ENCODE results near the gene ADIPOR1.
"Not testable (repeated sequence)": the region's sequence is repeated elsewhere in the genome, so short reads cannot be mapped to it uniquely, and the experiment has no call there.

ADIPOR1 gene

DNA sequence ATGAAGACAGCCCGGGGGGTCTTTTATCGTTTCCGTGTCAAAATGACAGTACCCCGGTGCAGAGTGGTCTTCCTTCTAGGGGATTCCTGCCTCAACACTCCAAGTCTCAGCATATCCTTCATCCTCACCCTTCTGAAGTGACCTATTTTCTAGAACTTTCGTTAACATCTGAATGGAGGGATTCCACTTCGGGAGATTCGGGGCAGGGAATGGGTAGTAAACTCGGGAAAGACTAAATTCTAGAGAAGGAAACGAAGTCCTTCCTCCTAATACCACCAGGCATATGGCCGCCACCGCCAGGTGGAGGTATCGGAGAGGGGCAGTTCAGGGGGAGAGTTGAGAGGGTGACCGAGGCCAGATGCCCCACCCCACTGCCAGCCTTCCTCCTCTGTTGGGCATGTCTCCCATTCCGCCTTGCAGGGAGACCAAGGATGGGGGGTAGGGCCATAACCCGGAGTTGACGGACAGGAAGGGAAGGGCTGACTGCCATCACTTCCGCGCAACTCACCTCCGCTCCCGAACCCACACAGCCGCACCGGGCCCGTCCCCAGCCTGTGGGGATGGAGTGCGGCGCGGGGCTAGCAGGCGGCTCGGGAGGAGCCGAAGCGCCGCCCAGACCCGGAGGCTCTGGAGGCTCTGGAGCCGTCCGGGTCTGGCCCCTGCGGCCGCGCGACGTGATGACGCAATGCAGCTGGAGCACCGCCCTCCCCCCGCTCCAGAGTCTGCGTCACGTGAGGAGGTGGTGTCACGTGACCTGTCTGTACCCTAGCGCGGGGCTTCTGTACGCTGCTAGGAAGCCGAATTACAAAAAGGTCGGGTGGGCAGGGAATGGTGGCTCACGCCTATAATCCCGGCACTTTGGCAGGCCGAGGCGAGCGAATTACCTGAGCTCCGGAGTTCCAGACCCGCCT, 31.3 kb downstream of the ADIPOR1 start, which contains the start of gene KLHL12:
KLHL12 (minus strand) TSS at position 654 of the 911 bp plus-strand sequence. CDS start 2,072 bp downstream, outside the sequence.
- Mint-ChIP-seq H3K36me3 (ENCODE audit: low read depth) (peaks cover 10% of the 10 kb centered on the region), H3K9me3 (no peaks in the 10 kb centered on the region), H3K4me1 (peaks cover 23% of the 10 kb centered on the region), H3K4me3 (peak within 1 kb of the TSS; percentile 88 to 91 (median 89)), H3K27ac (peak within 1 kb of the TSS; percentile 35 to 91 (median 88)), H3K27me3 (ENCODE audit: low read depth) (no peaks in the 10 kb centered on the region)
- peak; percentile 58 to 68 (median 58) for TF ChIP-seq CTCF (IDR thresholded peaks at IDR 0.05; ENCODE audit: unreplicated experiment in 3 of 3)

GRCh38 chr1:202923533-202923932, 34.6 kb downstream of the ADIPOR1 start:
- H3K36me3 Mint-ChIP-seq (ENCODE audit: low read depth), result peaks cover 18% of the 10 kb centered on the region
- no peak for TF ChIP-seq CTCF (IDR thresholded peaks at IDR 0.05; ENCODE audit: unreplicated experiment in 3 of 3)
- no peak overlapping the region for H3K4me3 Mint-ChIP-seq
- no peaks in the 10 kb centered on the region for H3K27me3 Mint-ChIP-seq (ENCODE audit: low read depth)
- H3K27ac Mint-ChIP-seq, result no peak overlapping the region
- no peaks in the 10 kb centered on the region for H3K9me3 Mint-ChIP-seq
- peaks cover 23% of the 10 kb centered on the region for H3K4me1 Mint-ChIP-seq

- no peak overlapping the region for H3K27ac Mint-ChIP-seq
- H3K27me3 Mint-ChIP-seq (ENCODE audit: low read depth), result no peaks in the 10 kb centered on the region
- peaks cover 30% of the 10 kb centered on the region for H3K36me3 Mint-ChIP-seq (ENCODE audit: low read depth)
Observed at GRCh38 chr1:202919615-202920014, 38.5 kb downstream of the ADIPOR1 start.

DNA sequence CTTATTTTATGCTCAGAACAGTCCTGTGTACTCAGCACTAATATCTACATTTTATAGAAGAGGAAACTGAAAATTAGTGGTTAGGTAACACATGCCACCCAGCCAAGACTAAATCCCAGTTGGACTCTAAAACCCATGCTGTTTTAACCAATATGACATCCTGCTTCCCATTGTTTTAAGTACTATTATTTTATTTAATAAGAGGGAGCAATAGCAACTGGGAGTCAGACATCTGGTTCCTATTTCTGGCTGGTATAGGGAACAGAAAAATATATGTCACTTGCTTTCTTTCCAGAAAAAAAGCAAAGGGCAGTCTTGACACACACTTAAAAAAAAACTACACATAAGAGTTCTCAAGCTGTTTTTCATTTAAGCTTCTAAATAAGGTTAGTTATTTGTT, 43.0 kb downstream of the ADIPOR1 start:
- H3K27ac Mint-ChIP-seq, result no peak overlapping the region
- H3K27me3 Mint-ChIP-seq (ENCODE audit: low read depth), result no peaks in the 10 kb centered on the region
- H3K4me3 Mint-ChIP-seq, result no peak overlapping the region
- TF ChIP-seq CTCF (IDR thresholded peaks at IDR 0.05; ENCODE audit: unreplicated experiment in 3 of 3), result no peak
- no peaks in the 10 kb centered on the region for H3K4me1 Mint-ChIP-seq
- peaks cover 63% of the 10 kb centered on the region for H3K36me3 Mint-ChIP-seq (ENCODE audit: low read depth)
- no peaks in the 10 kb centered on the region for H3K9me3 Mint-ChIP-seq

More at GRCh38 chr1:202919615-202920014, 38.5 kb downstream of the ADIPOR1 start:
- Mint-ChIP-seq H3K4me1 (peaks cover 11% of the 10 kb centered on the region), H3K9me3 (no peaks in the 10 kb centered on the region), H3K4me3 (no peak overlapping the region)
- TF ChIP-seq CTCF (IDR thresholded peaks at IDR 0.05; ENCODE audit: unreplicated experiment in 3 of 3), result no peak

DNA sequence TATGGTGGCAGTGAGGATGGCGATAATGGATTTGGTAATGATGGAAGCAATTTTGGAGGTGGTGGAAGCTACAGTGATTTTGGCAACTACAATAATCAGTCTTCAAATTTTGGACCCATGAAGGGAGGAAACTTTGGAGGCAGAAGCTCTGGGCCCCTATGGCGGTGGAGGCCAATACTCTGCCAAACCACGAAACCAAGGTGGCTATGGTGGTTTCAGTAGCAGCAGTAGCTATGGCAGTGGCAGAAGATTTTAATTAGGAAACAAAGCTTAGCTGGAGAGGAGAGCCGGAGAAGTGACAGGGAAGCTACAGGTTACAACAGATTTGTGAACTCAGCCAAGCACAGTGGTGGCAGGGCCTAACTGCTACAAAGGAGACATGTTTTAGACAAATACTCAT, 45.6 kb downstream of the ADIPOR1 start:
- not testable (repeated sequence) for H3K9me3 Mint-ChIP-seq; H3K27me3 Mint-ChIP-seq (ENCODE audit: low read depth); H3K27ac Mint-ChIP-seq; H3K4me3 Mint-ChIP-seq; H3K4me1 Mint-ChIP-seq
- H3K36me3 Mint-ChIP-seq (ENCODE audit: low read depth), result peaks cover 70% of the 10 kb centered on the region

- Mint-ChIP-seq H3K9me3 (no peaks in the 10 kb centered on the region), H3K4me3 (no peak overlapping the region), H3K36me3 (ENCODE audit: low read depth) (peaks cover 65% of the 10 kb centered on the region), H3K27me3 (ENCODE audit: low read depth) (no peaks in the 10 kb centered on the region), H3K4me1 (no peaks in the 10 kb centered on the region), H3K27ac (no peak overlapping the region)
- no peak for TF ChIP-seq CTCF (IDR thresholded peaks at IDR 0.05; ENCODE audit: unreplicated experiment in 3 of 3)
Observed at GRCh38 chr1:202909494-202909893, 48.6 kb downstream of the ADIPOR1 start.
